GM23248 (cell line): ENCODE measurements around the gene MYO5C. TPM values are rescaled to one million over a fixed set of nuclear protein-coding genes. Genes with fewer than 3 reads are reported as not detected.

ENCODE experiments used
- DNase-seq: peaks from one replicate; pipeline ENCODE4 v3.0.0-alpha.2; 2015
- H2AFZ ChIP-seq: fragments of 200-600 bp; sonication (generic); 2 replicates; pipeline ENCODE4 v1.6.1; 2016; ENCODE audit warnings: antibody characterized with exemption
- H3F3A ChIP-seq: fragments of 200-600 bp; sonication (generic); 2 replicates; pipeline ENCODE4 v1.6.1; 2016; ENCODE audit warnings: mild to moderate bottlenecking, antibody characterized with exemption, mixed run types; ENCODE audit not compliant: insufficient read depth
- H3K27ac ChIP-seq: fragments of 200-600 bp; sonication (generic); 2 replicates; pipeline ENCODE4 v1.5.1; 2016; ENCODE audit warnings: mild to moderate bottlenecking
- H3K27me3 ChIP-seq: fragments of 200-600 bp; sonication (generic); replicated peaks from 2 replicates; pipeline ENCODE4 v1.6.1; 2016; ENCODE audit warnings: mild to moderate bottlenecking; ENCODE audit not compliant: insufficient read depth
- H3K36me3 ChIP-seq: fragments of 200-600 bp; sonication (generic); 2 replicates; pipeline ENCODE4 v1.6.1; 2016; ENCODE audit warnings: low read depth, mild to moderate bottlenecking
- H3K4me1 ChIP-seq: fragments of 200-600 bp; sonication (generic); 2 replicates; pipeline ENCODE4 v1.6.1; 2016; ENCODE audit warnings: mild to moderate bottlenecking; ENCODE audit not compliant: insufficient read depth
- H3K4me2 ChIP-seq: fragments of 200-600 bp; sonication (generic); one replicate; pipeline ENCODE4 v1.6.1; 2016; ENCODE audit warnings: mild to moderate bottlenecking; ENCODE audit not compliant: unreplicated experiment
- H3K4me3 ChIP-seq: fragments of 200-600 bp; sonication (generic); 2 replicates; pipeline ENCODE4 v1.5.1; 2016; ENCODE audit warnings: mild to moderate bottlenecking
- H3K79me2 ChIP-seq: fragments of 200-600 bp; sonication (generic); 2 replicates; pipeline ENCODE4 v1.6.1; 2016; ENCODE audit warnings: mild to moderate bottlenecking; ENCODE audit not compliant: insufficient read depth
- H3K9ac ChIP-seq: fragments of 200-600 bp; sonication (generic); 2 replicates; pipeline ENCODE4 v1.6.1; 2016; ENCODE audit warnings: mild to moderate bottlenecking
- H3K9me2 ChIP-seq: fragments of 200-600 bp; sonication (generic); 2 replicates; pipeline ENCODE4 v1.6.1; 2016; ENCODE audit warnings: mixed run types, mild to moderate bottlenecking, moderate library complexity; ENCODE audit not compliant: insufficient read depth
- H3K9me3 ChIP-seq: fragments of 200-600 bp; sonication (generic); one replicate; pipeline ENCODE4 v1.6.1; 2017; ENCODE audit warnings: low read depth
- H4K20me1 ChIP-seq: fragments of 200-600 bp; sonication (generic); 2 replicates; pipeline ENCODE4 v1.6.0; 2016; ENCODE audit not compliant: insufficient read depth
- EZH2 ChIP-seq: fragments of 200-600 bp; sonication (generic); IDR thresholded peaks from 2 replicates; pipeline ENCODE4 v1.6.1; 2018; ENCODE audit warnings: antibody characterized with exemption, mild to moderate bottlenecking; ENCODE audit not compliant: insufficient read depth, poor library complexity, severe bottlenecking
- EZH2phosphoT487 ChIP-seq: fragments of 200-600 bp; sonication (generic); IDR thresholded peaks from 2 replicates; pipeline ENCODE4 v1.6.1; 2018; ENCODE audit warnings: antibody characterized with exemption, moderate library complexity, mild to moderate bottlenecking, low read depth; ENCODE audit not compliant: insufficient read depth
- WGBS, 2 experiments: methylation state at CpG; one replicate each; pipeline ENCODE4 v1.1.6; 2015 to 2017; ENCODE audit warnings: low lambda C conversion rate in 2 of 2, low coverage in 1 of 2; ENCODE audit errors: missing lambda C conversion rate in 2 of 2; 5-methylcytosine and 5-hydroxymethylcytosine counted together
- in situ Hi-C: fragments of 300-500 bp; cut with MboI; formaldehyde crosslinking; loops from 2 replicates; pipeline ENCODE4 v1.15.0; 2020
- polyA plus RNA-seq: library from polyadenylated mRNA; unstranded; fragments of >200 nt; fragmentation: Nextera tagmentation; extraction: Ambion mirVana; gene quantifications from 2 replicates; pipeline ENCODE4 v1.2.1, GENCODE V29; 2016
- total RNA-seq: library from RNA; depleted of rRNA; stranded (reverse); fragments of >200 nt; shearing (Covaris generic); gene quantifications from 2 replicates; pipeline ENCODE4 v1.2.3, GENCODE V29; 2014

Gene MYO5C
- total and polyA plus RNA-seq, 2 experiments from 2014 or later, result not detected

GRCh38 chr15:52163321-52164190 lies 132.0 kb downstream of the MYO5C start:
- Histone ChIP-seq H3K27ac (no peak overlapping the region), H3K9me3 (no peaks in the 10 kb centered on the region), H3F3A (no peaks in the 10 kb centered on the region), H3K36me3 (no peaks in the 10 kb centered on the region), H3K4me2 (no peak overlapping the region), H3K79me2 (peaks cover 31% of the 10 kb centered on the region), H3K9ac (no peak overlapping the region), H4K20me1 (no peaks in the 10 kb centered on the region), H3K4me1 (no peaks in the 10 kb centered on the region; the same call in 1 of the 2 replicates), H2AFZ (no peak overlapping the region), H3K4me3 (no peak overlapping the region), H3K9me2 (no peaks in the 10 kb centered on the region), H3K27me3 (no peaks in the 10 kb centered on the region)
- in situ Hi-C loops, result no loop called here
- no peak for TF ChIP-seq EZH2phosphoT487
- no peak for TF ChIP-seq EZH2
- no peak for DNase-seq
- WGBS, 2 experiments, result 88 to 89% methylated on average over 19 of the region's 19 CpGs

GRCh38 chr15:52162876-52163275 lies 132.7 kb downstream of the MYO5C start:
- H3K4me3 ChIP-seq, result no peak overlapping the region
- no peak overlapping the region for H3K4me2 ChIP-seq

GRCh38 chr15:52162260-52162659 lies 133.3 kb downstream of the MYO5C start:
- H3K4me2 ChIP-seq, result no peak overlapping the region
- in situ Hi-C loops, result no loop called here

More at GRCh38 chr15:52162876-52163275, 132.7 kb downstream of the MYO5C start:
- no peaks in the 10 kb centered on the region for H3K36me3 ChIP-seq
- no peaks in the 10 kb centered on the region for H3F3A ChIP-seq
- peaks cover 31% of the 10 kb centered on the region for H3K79me2 ChIP-seq
- in situ Hi-C loops, result no loop called here
- H3K9ac ChIP-seq, result no peak overlapping the region
- H3K27ac ChIP-seq, result no peak overlapping the region
- no peak overlapping the region for H2AFZ ChIP-seq
- H3K4me1 ChIP-seq, result no peaks in the 10 kb centered on the region; the same call in 1 of the 2 replicates
- no peaks in the 10 kb centered on the region for H3K27me3 ChIP-seq
- no peaks in the 10 kb centered on the region for H3K9me2 ChIP-seq
- no peaks in the 10 kb centered on the region for H3K9me3 ChIP-seq
- DNase-seq, result no peak
- H4K20me1 ChIP-seq, result no peaks in the 10 kb centered on the region
- TF ChIP-seq EZH2phosphoT487 (no peak), EZH2 (no peak)
- WGBS, 2 experiments, result 92% methylated on average over 22 of the region's 22 CpGs

GRCh38 chr15:52161406-52161966 lies 134.1 kb downstream of the MYO5C start:
- Histone ChIP-seq H4K20me1 (no peaks in the 10 kb centered on the region), H3K4me1 (no peaks in the 10 kb centered on the region; the same call in 1 of the 2 replicates), H3F3A (no peaks in the 10 kb centered on the region), H3K4me3 (no peak overlapping the region), H3K27me3 (no peaks in the 10 kb centered on the region), H3K79me2 (peaks cover 20% of the 10 kb centered on the region), H3K9me2 (no peaks in the 10 kb centered on the region), H3K4me2 (no peak overlapping the region), H3K27ac (no peak overlapping the region), H3K36me3 (no peaks in the 10 kb centered on the region), H2AFZ (no peak overlapping the region), H3K9me3 (no peaks in the 10 kb centered on the region), H3K9ac (no peak overlapping the region)
- in situ Hi-C loops, result no loop called here
- WGBS, 2 experiments, result 95 to 96% methylated on average over 13 of the region's 13 CpGs
- DNase-seq, result no peak
- TF ChIP-seq EZH2phosphoT487 (no peak), EZH2 (no peak)

More at GRCh38 chr15:52162260-52162659, 133.3 kb downstream of the MYO5C start:
- TF ChIP-seq EZH2 (no peak), EZH2phosphoT487 (no peak)
- no peak for DNase-seq
- Histone ChIP-seq H3F3A (no peaks in the 10 kb centered on the region), H3K9me2 (no peaks in the 10 kb centered on the region), H3K27me3 (no peaks in the 10 kb centered on the region), H3K27ac (no peak overlapping the region), H3K9ac (no peak overlapping the region), H3K9me3 (no peaks in the 10 kb centered on the region), H3K36me3 (no peaks in the 10 kb centered on the region), H3K79me2 (peaks cover 28% of the 10 kb centered on the region), H3K4me1 (no peaks in the 10 kb centered on the region; the same call in 1 of the 2 replicates), H3K4me3 (no peak overlapping the region), H2AFZ (no peak overlapping the region), H4K20me1 (no peaks in the 10 kb centered on the region)
- WGBS, 2 experiments, result 86 to 88% methylated on average over 4 of the region's 4 CpGs
